ENCODE measurements around the gene COPS7A.
"Not testable (repeated sequence)": the region's sequence is repeated elsewhere in the genome, so short reads cannot be mapped to it uniquely, and the experiment has no call there.

Gene COPS7A

DNA sequence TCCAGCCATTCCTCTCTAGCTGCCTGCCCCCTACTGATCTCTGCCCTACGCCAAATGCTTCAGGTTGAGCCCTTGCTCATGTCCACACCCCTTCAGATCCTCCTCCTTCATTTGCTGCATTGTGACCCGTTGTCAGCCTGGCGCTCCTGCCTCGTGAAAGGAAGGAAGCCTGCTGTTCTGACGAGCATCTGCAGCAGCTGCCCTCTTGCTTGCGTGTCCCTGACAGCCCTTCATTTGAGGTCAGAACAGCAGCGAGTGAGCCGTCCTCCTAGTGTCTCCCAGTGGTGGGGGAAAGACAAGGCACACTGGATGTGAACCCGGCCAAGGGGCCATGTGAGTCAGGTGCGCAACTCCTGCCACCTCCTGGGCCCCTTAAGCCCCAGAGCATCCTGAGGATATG lies 20.2 kb upstream of the COPS7A start:
- DNase-seq: peak in 1 of 2 experiments; percentile 64

DNA sequence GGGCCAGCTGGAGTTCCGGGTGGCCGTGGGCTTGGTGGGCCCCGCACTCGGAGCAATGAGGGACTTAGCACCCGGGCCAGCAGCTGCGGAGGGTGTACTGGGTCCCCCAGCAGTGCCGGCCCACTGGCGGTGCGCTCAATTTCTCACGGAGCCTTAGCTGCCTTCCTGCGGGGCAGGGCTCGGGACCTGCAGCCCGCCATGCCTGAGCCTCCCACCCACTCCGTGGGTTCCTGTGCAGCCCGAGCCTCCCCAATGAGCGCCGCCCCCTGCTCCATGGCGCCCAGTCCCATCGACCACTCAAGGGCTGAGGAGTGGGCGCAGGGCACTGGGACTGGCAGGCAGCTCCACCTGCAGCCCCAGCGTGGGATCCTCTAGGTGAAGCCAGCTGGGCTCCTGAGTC lies 15.5 kb upstream of the COPS7A start:
- not testable (repeated sequence) for DNase-seq

DNA sequence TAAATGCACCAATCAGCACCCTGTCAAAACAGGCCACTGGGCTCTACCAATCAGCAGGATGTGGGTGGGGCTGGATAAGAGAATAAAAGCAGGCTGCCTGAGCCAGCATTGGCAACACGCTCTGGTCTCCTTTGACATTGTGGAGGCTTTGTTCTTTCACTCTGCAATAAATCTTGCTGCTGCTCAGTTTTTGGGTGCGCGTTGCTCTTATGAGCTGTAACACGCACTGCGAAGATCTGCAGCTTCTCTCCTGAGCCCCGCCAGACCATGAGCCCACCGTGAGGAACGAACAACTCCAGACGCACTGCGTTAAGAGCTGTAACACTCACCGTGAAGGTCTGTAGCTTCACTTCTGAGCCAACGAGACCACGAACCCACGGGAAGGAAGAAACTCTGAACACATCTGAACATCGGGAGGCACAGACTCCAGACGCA lies 14.9 kb upstream of the COPS7A start:
- no peak for DNase-seq

DNA sequence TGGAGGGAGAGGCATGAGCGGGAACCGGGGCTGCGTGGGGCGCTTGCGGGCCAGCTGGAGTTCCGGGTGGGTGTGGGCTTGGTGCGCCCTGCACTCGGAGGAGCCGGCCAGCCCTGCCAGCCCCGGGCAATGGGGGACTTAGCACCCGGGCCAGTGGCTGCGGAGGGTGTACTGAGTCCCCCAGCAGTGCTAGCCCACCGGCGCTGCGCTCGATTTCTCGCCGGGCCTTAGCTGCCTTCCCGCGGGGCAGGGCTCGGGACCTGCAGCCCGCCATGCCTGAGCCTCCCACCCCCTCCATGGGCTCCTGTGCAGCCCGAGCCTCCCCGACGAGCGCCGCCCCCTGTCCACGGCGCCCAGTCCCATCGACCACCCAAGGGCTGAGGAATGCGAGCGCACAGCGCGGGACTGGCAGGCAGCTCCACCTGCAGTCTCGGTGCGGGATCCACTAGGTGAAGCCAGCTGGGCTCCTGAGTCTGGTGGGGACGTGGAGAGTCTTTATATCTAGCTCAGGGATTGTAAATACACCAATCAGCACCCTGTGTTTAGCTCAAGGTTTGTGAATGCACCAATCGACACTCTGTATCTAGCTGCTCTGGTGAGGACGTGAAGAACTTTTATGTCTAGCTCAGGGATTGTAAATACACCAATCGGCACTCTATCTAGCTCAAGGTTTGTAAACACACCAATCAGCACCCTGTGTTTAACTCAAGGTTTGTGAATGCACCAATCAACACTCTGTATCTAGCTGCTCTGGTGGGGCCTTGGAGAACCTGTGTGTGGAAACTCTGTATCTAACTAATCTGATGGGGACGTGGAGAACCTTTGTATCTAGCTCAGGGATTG lies 7.6 kb upstream of the COPS7A start:
- not testable (repeated sequence) for DNase-seq

DNA sequence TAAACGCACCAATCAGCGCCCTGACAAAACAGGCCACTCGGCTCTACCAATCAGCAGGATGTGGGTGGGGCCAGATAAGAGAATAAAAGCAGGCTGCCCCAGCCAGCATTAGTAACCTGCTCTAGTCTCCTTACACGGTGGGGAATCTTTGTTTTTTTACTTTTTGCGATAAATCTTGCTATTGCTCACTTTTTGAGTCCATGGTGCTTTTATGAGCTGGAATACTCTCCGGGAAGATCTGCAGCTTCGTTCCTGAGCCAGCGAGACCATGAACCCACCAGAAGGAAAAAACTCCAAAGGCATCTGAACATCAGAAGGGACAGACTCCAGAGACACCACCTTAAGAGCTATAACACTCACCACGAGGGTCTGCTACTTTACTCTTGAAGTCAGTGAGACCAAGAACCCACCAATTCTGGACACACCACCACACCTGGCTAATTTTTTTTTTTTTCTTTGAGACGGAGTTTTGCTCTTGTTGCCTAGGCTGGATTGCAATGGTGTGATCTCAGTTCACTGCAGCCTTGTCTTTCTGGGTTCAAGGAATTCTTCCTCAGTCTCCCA lies 6.9 kb upstream of the COPS7A start:
- DNase-seq: no peak

DNA sequence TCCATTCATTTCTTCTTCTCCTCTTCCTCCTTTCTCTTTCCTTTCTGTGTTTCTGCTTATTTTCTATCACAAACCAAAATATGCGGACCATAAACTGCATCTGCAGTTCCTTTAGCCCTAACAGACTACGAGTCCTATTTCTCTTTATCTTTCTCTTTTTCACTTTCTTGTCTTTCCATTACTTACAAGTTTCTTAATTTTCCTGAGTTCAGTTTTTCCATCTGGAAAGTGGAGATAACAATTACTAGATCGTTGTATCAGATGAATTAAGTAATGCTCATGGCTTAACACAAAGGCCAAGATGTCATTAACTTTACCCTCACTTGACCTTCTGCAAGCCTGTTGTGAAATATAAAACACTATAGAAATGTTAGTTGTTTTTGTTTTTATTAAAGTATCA lies 983 bp upstream of the COPS7A start:
- DNase-seq: no peak

DNA sequence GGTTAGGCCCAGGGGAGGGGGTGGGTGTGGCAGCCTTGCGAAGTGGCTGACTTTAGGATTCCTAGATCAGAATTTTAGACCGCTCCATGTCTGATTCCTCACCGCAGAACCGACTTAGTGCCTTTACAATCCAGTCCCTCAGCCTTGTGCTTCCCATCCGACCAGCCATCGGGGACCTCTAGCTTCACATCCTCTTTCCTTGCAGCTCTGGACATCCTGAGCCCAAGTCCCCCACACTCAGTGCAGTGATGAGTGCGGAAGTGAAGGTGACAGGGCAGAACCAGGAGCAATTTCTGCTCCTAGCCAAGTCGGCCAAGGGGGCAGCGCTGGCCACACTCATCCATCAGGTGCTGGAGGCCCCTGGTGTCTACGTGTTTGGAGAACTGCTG lies 557 bp downstream of the COPS7A start:
- peak in 1 of 2 experiments; percentile 44 for DNase-seq

DNA sequence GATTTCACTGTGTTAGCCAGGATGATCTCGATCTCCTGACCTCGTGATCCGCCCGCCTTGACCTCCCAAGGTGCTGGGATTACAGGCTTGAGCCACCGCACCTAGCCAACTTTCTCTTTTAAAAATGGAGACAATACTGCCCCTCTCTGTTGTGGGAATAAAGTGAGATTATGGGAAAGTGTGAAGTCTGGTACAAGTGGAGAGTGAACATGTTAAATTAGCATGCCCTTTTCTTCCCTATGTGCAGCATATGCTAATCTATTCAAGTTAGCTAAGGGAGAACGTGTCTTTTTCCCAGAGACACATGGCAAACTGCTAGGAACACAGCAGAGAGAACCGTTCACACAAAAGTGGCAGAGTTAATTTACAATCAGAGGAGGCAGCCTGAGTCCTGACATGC lies 1.5 kb downstream of the COPS7A start:
- no peak for DNase-seq

DNA sequence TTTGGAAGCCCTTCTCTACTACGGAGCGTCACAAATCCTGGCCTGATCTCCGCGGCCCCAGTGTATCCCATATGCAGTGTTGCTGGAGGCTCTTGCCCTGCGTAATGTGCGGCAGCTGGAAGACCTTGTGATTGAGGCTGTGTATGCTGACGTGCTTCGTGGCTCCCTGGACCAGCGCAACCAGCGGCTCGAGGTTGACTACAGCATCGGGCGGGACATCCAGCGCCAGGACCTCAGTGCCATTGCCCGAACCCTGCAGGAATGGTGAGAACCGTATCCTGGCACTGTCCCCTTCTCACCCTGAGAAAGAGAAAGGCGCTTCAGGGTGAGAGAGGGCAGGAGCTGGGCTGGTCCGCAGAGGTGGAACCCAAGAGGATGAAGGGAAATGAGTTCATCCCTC lies 5.3 kb downstream of the COPS7A start:
- no peak for DNase-seq

DNA sequence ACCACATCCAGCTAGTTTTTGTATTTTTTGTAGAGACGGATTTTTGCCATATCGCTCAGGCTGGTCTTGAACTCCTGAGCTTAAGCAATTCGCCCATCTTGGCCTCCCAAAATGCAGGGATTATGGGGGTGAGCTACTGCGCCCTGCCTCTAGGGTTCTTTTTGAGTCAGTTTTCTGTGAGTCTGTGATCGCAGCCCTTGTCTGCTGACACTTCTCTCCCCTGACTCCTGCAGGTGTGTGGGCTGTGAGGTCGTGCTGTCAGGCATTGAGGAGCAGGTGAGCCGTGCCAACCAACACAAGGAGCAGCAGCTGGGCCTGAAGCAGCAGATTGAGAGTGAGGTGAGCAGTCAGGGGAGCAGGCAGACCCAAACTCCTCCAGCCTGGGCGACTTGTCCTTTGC lies 6.3 kb downstream of the COPS7A start:
- DNase-seq: no peak

DNA sequence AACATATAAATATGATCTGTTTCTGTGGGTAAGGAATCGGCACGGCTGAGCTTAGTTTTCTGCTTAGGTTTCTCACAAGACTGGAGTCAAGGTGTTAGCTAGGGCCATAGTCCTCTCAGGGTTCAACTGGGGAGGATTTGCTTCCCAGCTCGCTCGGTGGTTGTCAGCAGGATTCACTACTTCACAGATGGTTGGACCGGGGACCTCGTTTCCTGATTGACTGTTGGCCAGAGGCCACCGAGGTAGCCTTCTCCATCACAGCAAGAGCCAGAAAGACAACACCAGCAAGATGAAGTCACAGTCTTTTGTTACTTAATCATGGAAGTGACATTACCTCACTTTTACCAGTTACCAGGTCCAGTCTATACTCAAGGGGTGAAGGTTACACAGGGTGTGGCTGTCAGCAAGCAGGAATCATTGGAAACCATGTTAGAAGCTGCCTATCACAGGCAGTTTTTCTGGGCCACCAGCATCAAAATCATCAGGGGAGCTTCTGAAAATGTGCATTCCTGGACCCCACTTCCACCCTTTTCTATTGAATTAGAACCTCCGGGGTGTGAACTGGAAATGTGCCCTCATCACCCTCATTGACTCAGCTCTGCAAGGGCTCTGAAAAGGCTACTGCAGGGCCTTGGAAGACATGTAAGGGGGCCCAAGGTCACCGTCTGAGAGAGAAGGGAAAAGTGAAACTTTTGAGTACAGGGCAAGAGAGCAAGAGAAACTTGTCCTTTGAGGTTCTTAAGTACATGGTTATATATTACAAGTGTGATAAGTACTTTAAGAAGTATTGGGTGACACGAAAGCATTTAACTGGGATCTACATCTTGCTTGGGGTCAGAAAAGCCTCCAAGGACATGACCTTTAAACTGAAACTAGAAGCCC lies 10.9 kb downstream of the COPS7A start:
- no peak for DNase-seq

DNA sequence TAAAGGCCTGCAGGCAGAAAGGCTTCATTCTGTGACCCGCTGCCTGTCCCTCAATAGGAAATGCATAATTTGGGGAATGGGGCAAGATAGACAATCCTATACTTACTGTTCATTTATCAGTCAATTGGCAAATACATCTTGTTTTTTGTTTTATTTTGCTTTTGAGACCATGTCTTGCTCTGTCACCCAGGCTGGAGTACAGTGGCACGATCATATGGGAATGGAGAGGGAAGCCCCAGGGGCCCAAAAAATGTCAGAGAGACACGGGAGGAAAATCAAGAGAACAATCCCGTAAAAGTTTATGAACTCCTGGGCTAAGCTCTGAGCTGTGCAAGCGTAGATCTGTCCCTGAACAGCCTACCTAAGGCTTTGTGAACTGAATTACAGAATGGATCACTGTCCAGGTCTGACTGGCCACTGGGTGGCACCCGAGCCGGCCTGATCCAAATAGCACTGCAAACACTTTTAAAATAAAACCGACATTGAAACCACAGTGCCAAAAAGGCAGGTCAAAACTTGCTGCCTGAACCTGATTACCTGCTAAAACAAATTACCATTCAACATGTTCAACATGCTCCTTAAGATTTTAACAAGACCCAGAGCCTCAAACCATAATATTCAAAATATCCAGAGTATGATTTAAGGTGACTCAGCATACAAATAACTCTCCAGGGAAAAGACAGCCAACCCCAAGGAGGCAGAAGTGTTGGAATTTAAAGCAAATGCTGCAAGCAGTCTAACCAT lies 11.8 kb downstream of the COPS7A start:
- peak in 1 of 2 experiments; percentile 55 for DNase-seq

DNA sequence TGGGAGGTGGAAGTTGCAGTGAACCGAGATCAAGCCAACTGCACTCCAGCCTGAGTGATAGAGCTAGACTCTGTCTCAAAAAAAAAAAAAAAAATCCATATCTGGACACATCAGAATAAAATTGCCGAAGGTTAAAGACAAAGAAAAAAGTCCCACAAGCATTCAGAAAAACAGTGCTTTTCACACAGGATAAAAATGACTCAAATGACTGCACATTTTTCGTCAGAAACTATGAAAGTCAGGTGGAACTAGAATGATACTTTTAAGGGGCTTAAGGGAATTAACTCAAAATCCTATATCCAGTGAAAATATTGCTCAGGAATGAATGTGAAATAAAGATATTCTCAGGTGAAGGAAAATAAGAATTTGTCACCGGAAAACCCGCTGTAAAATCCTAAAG lies 12.9 kb downstream of the COPS7A start:
- DNase-seq: no peak

DNA sequence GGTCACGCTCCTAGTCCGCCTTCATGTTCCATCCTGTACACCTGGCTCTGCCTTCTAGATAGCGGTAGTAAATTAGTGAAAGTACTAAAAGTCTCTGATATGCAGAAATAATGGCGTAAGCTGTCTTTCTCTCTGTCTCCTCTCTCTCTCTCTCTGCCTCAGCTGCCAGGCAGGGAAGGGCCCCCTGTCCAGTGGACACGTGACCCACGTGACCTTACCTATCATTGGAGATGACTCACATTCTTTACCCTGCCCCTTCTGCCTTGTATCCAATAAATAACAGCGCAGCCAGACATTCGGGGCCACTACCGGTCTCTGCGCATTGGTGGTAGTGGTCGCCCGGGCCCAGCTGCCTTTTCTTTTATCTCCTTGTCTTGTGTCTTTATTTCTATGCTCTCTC lies 18.2 kb downstream of the COPS7A start:
- not testable (repeated sequence) for DNase-seq

DNA sequence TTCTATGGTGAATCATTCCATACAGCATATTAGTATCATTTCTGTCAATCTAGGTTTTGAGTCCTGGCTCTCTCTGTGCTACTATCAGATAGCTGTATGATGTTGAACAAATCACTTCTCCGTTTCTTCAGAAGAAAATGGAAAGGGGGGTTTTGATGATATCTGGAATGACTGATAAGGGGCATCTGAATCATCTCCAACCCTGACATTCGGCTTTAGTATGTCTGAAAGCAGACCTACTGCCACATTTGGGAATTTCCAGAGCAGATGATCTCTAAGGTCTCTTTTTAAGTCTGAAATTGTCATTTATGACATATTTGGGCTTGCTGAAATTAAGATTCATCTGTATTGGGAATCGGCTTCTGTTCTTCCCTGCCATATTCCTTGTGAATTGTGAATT lies 19.0 kb downstream of the COPS7A start:
- no peak for DNase-seq

DNA sequence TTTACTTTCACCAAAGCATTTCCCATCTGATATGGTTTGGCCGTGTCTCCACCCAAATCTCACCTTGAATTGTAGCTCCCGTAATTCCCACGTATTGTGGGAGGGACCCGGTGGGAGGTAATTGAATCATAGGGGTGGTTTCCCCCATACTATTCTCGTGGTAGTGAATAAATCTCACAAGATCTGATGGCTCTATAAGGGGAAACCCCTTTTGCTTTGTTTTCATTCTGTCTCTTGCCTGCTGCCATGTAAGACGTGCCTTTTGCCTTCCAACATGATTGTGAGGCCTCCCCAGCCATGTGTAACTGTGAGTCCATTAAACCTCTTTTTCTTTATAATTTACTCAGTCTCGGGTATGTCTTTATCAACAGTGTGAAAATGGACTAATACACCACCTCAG lies 19.5 kb downstream of the COPS7A start:
- DNase-seq: not testable (repeated sequence)

DNA sequence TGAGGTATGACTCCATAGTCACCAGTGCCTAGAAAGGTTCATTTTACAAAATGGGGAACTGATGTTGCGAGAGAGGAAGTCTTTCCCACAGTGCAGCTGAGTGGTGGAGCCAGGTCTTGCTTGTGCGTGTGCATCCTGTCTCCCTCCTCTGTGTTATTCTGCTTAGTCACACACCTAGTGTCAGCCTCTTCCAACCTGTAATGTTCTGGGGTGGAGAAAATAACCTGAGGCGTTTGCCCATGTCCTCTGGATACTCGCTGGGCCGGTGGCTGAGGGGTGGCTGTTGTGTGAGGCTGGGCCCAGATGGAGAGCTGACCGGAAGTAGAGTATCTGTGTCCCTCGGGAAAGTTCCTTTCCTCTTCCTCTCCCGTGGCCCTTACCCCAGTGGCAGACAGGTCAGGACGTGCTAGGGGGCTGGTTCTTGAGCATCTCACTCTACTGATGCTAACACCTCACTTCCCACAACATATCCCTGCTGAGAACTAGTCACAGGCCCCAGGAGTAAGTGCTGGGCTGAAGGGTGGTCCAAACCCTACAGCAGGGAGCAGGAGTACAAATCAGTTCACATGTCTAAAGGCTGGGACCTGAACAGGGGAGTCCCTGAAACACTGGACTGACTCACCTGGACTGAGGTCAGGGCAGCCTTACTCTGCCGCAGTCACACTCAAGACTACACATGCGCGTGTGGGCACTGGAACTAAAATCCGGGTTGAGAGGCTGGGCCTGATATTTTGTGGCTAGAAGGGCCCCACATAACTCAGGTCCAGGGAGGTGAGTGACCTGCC lies 22.1 kb downstream of the COPS7A start:
- no peak for DNase-seq

DNA sequence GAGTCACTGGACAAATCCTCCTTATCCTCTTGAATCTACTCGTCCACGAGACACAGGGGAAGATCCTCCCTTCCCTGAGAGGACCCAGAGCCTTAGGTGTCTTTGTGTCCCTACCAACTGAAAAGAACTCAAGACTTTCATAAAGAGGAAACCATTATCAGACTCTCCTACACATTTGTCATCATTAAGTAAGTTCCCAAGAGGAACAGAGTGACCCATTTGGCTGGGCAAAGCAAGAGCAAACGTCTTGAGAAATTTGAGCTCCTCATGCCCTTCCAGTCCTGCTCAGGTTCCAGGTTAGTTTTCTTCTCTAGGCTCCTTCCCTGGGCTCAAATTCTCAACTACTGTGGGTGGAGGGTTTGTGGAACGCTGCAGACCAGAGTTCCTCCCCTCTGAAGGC lies 23.4 kb downstream of the COPS7A start:
- no peak for DNase-seq

DNA sequence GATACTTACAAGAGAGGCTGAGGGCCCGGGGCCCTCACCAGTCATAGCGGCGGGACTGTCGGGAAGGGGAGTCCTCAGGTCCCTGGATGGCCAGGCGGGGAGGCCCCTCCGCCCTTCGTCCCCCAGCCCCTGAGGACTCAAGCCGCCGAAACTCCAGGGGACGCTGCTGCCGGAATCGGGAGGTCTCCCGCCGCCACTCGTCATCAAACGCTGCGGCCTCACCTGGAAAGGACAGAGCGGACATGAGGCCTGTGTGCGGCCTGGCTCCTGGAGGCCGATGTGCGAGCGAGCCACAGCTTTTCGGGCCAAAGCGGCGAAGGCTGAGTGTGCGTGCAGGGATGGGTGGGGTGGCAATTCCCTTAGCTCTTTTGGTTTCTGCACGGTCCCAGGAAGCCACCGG lies 24.9 kb downstream of the COPS7A start:
- DNase-seq: no peak

DNA sequence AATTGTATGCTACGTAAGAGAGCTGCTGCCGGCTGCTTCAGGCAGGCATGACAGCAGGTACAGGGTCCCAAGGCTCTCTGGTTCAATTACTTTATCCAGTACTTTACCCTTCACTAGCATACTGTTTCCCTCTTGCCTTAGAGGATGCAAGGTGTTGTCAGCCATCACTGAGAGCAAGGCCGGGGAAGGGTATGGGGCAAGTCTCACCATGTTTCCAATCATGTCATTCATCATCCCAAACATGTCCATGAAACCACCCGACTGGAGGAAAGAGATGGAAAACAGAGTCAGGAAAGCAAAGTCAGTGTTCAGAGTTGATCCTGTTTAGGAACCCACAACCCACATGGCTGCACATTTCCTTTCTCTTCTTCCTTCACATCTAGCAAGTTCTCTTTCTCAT lies 26.7 kb downstream of the COPS7A start:
- DNase-seq: no peak

DNA sequence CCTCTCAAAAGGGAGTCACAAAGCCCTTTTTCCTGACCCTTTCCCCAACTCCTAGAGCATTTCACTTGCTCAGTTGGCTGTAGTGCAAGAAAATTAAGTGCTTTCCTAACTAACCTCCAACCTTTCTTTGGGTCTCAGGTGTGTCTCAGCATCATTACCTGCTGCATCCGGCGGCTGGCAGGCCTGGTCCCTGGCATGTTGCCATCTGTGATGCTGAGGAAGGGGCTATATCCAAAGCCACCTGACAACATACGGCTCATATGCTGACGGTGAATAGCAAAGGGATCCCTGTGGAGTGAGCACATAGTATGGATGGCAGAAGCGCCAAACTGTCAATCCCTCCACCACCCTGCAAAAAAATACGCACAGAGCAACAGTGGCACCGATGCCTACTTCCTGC lies 27.9 kb downstream of the COPS7A start:
- no peak for DNase-seq
